ENCODE data around the gene LMOD3.

LMOD3 gene

DNA sequence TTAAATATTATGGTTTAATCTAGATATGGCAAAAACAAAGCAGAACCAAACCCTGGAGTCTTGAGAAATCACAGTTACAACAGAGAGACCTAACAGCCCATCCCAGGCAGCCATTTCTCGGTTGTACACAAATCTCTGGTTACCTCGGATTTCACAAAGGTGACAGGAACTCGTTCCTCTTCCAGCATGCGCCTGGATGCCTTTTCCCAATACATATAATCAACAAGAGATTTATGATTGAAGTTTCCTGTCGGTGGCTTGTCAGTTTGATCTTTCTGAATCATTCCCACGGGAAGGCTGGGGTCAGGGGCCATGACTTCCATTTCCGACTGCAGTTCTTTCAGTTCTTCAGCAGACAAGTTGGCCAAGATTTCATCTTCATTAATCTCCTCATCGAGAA, 445 bp downstream of the LMOD3 start:
- no peak for DNase-seq (ENCODE audit: low read depth, low spot score)

DNA sequence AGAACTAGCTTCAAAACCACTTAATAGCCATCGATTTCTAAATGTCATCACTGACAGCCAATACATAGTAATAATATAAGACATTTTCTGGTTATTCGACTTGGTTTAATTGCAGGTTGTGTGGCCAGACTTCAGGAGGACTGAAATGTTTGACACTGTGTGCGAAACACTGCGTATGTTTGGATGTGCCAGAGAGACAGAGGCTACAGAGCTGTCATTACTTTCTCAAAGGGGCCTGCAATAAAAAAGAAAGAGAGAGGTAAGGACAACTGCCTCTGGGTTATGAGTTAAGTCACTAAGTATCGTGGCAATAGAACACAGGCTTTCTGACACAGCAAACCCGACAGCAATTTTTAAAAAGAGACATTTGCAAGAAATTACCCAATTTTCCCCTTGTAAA, 882 bp downstream of the LMOD3 start:
- DNase-seq (ENCODE audit: low read depth, low spot score), result no peak

DNA sequence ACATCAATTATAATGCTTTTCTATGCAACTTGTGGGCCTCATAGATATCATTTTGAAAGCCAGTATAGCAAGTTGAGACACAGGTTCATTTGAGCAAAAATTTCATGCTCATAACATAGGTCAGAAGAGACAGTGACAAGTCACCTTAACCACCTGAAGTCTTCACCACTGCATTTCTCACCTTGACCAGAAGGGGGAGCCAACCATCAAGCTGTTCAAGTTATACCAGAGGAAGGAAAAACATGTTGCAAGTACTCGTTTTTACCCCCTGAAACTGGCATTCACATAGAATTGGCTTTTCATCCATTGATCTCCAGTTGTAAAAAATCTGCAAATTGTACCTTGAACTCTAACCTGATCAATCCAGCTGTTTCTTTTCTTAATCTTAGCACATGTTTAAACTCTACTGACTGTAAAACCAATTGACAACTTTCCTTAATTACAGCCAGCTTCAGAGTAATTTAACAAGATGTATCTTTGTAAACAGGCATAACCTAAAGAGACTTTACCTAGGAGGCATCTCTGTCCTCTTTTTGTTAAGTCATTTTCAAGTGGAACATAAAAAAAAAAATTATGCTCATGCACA, 1.4 kb downstream of the LMOD3 start:
- peak; percentile 66 for DNase-seq (ENCODE audit: low read depth, low spot score)

DNA sequence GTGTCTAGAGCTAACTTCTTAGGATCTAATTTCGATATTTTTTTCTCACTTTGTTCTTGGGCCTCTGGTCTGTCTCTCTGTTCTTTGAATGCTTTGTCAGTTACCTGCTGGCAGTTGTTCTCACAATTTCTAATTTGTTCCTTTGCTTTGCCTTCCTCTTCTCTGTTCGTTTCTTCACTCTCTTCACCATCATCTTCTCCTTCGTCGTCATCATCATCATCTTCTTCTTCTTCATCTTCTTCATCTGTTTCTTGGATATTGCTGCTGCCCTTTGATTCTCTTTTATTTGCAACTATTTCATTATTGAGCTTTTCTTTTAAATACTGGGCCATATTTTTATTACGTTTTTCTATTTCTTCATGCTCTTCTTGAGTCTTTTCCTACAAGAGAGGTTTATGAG, 2.7 kb downstream of the LMOD3 start:
- DNase-seq (ENCODE audit: low read depth, low spot score), result no peak

DNA sequence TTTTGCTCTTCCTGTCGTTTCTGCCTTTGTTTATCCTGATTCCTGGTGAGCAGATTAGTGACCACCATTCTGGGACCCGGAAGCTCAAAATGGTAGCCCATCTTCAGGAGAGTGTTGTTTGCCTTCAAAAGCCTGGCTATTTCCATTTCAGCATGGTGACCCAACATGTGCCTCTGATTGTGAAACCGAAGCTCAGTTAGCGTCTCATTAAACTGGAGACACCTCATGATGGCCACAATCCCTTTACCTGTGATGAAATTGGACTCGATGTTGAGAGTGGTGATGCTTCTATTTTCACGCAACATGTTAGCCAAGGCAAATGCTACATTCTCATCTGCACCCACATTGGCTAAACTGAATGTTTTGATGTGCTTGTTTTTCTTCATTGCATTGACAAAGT, 3.3 kb downstream of the LMOD3 start:
- no peak for DNase-seq (ENCODE audit: low read depth, low spot score)

DNA sequence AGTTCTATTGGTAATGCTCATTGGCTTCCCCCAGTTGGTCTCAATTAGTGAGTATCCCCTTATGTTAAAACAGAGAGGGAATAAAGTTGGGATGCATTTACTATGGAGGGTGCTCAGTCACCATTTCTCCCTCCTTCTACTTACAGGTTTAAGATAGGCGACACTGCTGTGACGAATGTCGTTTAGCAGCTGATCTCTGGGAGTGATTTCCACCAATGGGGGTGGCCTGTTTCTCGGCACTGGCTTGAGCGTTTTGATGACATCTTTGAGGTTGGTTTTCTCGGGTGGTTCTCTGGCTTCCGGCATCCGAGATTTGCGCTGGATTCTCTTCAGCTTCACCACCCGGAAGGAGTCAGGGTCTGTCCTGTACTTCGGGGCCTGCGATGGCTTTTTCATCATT, 3.8 kb downstream of the LMOD3 start:
- DNase-seq (ENCODE audit: low read depth, low spot score), result no peak

DNA sequence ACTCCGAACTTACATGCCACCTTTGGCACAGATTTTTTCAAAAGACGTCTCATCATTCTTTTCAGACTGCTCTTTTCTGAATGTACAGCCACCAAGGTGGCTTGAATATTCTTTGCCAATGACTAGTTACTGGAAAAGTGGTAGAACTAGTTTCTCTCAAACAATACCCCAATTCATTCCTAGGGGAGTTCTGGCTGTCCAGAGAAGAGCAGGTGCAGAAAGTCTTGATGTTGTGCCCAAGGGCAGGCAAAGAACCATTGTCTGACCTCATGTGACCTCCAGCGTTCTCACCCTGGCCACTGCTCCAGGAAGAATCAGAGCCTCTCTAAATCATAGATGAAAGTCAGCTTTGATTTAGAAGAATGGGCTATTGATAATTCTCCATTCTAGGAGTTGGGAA, 5.5 kb downstream of the LMOD3 start:
- no peak for DNase-seq (ENCODE audit: low read depth, low spot score)

DNA sequence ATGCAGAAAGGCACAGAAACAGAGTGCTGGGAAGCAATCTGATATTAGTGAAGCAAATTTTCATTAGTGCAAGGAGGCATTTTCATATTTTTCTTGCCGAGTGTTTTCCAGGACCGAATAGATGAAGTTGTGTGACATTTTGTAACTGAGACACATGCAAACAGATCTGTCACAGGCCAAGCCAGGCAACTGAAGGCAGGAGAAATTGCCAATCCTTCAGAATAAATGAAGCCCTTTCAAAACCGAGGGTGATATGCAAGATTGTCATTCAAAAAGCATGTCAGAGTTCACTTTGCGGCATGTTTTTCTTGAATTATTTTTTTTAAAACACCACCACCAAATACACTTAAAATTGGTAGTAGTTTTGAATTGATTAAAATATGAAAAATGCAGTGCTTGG, 6.2 kb downstream of the LMOD3 start:
- no peak for DNase-seq (ENCODE audit: low read depth, low spot score)

DNA sequence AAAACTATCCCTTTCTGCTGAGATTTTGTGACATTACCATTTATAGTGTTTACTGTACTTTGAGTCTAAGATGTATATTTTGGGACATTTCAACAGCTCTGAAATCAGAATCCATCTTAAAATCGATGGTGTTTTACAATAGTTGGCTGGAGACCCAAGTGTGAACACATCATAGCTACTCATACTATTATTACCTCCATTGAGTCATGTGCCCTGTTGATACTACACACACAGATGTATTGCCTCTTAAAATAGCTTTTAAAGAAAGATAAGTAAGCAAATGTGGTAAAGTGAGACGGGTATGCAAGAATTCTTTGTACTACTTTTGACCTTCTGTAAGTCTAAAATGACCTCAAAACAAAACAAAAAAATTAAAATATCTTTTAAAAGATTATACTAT, 6.7 kb downstream of the LMOD3 start:
- no peak for DNase-seq (ENCODE audit: low read depth, low spot score)

DNA sequence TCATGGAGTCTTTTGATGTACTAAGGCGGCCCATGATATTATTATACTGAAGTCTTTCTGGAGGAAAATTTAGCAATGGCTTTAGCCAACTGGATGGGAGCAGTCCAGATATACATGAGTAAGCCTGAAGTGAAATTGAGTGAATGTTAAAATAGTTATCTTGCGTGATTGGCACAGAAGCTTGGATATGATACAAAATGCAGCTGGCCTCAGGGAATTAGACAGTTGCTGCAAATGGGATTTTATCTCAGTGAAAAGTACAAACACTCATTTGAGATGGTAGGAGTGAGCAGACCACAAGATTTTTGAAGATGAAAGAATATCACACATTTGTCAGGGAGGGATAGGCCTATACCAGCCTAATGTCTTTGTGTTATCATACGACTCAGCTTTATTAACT, 8.9 kb downstream of the LMOD3 start:
- no peak for DNase-seq (ENCODE audit: low read depth, low spot score)

DNA sequence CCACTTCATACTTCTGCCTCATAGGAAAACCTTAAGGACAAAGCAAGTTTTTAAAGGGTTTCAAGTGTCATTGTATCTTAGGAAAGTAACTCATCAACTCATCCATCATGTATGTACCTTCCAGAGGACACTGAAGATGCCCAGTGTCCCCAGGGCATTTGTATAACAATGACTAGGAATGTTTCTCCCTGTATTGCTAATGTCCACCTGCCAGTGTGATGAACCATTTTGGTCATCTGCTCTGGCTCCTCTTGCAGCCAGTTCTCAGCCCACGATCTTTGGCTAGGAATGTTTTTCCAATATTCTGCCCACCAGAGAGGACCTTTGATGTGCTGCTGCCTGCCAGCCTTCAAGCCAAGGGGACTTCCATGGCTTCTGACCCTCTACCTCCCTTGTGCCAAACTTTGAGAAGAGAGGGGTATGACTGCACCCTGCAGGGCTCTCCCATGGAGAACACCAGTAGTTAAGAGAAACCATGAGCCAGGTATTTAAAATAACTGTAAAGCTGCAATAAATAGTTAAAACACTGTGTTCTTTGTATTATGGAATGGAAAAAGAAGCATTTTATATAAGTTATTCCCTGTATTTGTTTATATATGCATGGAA, 11.4 kb downstream of the LMOD3 start:
- no peak for DNase-seq (ENCODE audit: low read depth, low spot score)

DNA sequence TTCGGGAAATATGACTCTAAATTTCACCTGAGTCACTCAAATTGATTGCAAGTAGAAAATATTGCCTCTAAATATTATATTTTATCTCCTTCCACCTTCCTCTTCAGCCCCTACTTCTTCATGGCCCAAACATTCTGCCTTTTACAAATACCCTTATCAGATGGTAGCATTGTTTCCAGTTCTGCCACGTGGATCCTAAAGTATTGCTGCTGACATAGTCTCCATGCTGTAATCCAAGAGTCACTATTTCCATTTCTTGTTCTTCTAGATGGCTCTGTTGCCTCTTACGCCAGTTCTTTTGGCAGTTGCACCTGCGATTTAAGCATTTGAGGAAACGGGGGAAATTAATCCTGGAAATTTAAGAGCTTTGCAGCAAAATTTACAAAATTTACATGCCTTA, 13.6 kb downstream of the LMOD3 start:
- no peak for DNase-seq (ENCODE audit: low read depth, low spot score)

DNA sequence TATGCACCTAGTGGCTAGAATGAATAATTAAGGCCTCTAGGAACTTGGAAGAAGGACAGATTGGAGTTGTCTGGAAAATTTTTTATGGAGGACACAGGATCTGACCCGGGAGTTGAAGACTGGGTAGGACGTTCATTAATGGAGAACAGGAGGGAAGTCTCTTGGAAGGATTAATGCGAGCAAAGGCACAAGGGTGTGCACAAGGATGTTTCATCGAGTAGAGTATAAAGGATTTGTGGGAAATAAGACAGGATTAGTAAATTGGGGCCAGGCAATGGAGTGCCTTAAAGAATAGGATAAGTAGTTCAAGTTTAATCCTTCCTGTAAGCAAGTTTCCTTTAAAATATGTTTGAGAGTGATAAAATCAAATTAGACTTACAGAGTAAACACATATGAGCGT, 14.6 kb downstream of the LMOD3 start:
- no peak for DNase-seq (ENCODE audit: low read depth, low spot score)

DNA sequence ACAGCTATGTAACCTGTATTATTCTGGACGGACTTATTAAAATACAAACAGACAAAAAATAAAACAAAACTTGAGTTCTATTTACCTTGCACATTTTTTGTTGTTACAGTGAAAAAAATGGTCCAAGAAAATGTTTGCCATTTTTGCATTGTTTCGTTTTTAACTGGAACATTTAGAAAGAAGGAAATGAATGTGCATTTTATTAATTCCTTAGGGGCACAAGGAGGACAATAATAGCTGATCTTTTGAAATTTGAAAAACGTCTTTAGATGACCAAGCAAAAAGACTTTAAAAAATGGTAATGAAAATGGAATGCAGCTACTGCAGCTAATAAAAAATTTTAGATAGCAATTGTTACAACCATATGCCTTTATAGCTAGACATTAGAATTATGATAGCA, 17.1 kb downstream of the LMOD3 start:
- no peak for DNase-seq (ENCODE audit: low read depth, low spot score)

DNA sequence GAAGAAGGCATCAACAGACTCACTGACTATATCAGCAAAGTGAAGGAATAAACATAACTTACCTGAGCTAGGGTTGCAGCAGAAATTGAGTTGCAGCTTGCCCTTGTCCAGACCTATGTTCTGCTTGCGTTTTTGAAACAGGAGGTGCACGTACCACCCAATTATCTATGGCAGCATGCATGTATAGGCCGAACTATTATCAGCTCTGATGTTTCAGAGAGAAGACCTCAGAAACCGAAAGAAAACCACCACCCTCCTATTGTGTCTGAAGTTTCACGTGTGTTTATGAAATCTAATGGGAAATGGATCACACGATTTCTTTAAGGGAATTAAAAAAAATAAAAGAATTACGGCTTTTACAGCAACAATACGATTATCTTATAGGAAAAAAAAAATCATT, 17.8 kb downstream of the LMOD3 start:
- DNase-seq (ENCODE audit: low read depth, low spot score), result no peak

DNA sequence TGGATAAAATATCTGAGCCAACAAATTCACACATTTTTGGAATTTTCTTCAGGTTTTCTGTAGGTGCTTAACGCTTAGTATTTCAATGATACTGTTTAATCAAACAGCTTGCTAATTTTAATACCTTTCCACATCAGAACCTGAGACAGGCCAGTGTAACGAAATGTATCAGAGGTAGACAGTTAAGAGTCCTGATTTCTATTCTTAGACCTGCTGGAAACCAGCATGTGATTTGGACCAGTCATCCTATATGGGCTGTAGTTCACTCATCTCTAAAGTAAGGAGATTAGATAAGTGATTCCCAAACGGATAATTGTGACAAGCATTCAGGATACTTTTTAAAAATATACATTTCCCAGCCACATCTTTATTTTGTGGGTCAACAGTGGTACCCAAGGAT, 19.3 kb downstream of the LMOD3 start:
- DNase-seq (ENCODE audit: low read depth, low spot score), result no peak

DNA sequence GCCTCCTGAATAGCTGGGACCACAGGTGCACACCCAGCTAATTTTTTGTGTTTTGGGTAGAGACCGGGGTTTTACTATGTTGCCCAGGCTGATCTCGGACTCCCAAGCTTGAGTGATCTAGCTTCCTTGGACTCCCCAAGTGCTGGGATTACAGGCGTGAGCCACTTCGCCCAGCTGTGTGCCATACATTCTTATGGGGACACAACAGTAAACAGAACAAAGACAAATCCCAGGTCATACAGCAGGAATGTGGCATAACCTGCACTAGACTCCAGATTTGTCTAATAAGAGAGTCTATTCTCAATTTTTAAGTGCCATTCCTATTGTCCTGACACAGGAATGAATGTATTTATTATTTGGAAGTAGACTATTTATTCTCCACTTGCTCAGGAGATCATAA, 20.0 kb downstream of the LMOD3 start:
- DNase-seq (ENCODE audit: low read depth, low spot score), result no peak

DNA sequence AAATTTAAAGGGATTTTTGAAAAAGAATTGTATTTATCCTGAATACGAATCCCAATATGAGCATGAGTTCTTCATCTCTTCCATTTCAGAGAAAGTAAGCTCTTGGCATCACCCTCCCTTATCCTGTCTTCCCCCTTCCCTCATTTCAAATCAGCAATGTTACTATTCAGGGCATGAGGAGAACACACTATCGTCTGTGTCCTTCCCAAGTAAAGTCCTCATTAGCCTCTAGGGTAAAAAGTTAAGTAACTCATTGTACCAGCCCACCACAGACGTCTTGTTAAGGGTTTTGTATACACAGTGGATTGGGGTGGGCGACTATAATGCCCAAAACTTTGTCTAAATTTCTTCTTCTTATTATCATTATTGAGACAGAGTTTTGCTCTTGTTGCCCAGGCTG, 22.8 kb downstream of the LMOD3 start:
- no peak for DNase-seq (ENCODE audit: low read depth, low spot score)

DNA sequence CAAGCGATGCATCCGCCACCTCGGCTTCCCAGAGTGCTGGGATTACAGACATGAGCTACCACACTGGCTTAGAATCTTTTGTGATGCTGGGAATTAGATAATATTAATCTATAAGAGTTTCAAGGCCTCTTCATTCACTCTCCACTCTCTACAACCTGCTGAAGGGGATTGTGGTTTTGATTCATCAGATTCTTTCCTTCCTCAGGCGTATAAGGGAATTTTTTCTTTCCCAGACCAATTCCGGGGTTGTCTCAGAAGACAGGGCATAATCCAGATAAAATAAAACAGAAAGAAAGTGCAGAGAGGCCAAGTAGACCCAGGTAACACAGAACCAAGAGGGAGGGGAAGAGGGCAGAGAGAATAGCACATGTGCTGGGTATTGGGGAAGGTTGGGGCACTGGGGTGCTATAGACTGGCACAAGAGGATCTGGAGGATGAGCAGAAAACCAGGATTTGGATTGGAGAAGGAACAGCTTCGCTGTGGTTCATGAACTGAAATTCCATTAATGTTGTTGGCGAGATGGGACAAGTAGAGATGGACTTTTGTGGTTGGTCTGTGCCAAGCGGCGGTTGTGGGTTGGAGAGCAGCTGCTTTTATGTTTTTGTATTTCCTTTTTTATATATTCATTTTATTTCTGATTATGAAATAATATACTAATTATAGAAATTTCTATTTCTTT, 24.8 kb downstream of the LMOD3 start:
- DNase-seq (ENCODE audit: low read depth, low spot score), result no peak

DNA sequence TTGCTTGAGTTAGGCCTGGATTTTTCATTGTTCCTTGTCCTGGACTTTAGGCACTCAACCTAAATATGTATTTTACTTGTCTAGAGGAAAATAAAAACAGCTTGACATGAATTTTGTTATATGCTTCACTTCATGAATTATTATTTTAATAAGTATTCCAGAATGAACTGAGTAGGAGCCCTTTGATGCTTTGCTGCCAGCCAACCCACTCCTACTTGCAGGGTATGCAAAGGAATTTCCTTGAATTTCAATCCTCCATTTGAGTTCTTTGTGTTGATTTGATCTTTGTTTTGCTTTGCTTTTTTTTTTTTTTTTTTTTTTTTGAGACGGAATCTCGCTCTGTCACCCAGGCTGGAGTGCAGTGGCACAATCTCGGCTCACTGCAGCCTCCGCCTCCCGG, 26.1 kb downstream of the LMOD3 start:
- no peak for DNase-seq (ENCODE audit: low read depth, low spot score)

DNA sequence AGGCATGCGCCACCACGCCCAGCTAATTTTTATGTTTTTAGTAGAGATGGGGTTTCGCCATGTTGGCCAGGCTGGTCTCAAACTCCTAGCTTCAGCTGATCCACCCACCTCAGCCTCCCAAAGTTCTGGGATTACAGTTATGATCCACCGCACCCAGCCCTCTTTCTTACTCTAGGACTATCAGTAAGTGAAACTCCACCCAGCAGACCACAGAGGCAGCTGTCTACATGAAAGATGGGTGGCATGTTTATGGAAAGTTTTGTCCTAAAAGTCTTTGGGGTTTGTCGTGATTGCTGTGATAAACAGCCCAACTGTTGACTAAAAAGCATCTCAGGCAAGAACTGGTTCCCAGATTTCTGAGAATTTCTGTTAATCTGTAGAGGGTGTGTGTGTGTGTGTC, 26.8 kb downstream of the LMOD3 start:
- DNase-seq (ENCODE audit: low read depth, low spot score), result no peak

DNA sequence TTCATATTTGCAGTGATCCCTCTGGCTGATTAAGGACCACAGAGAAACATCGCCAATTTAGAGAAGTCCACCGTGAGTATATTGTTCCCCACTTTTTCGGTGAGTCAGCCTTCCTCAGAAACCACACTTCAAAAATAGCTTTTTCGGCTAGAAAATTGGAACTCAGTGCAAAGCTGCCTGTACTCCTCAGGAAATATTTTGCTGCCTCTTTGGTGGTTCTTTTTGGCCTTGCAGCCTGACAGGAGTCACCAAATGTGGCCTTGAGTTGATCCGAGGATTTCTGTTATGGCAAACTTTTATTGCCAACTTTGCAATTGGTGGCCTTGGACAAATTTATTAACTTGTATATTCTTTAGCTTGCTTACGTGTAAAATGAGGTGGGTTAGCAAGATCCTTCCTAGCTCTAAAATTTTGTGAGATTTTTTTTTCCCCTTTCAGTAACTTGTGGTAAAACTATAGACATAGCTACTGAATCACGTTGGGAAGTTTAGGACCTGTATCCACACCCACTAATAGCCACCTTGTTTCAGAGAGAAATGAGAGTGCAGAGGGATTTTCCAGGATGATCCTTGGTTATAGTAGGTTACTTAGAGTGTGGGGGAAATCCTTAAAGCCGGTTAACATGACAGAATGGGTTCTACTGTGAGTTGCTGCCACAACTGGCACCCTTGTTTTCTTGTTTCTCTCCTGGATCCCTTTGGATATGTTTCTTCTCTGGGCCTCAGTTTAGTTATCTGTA, 27.8 kb downstream of the LMOD3 start:
- DNase-seq (ENCODE audit: low read depth, low spot score), result no peak

DNA sequence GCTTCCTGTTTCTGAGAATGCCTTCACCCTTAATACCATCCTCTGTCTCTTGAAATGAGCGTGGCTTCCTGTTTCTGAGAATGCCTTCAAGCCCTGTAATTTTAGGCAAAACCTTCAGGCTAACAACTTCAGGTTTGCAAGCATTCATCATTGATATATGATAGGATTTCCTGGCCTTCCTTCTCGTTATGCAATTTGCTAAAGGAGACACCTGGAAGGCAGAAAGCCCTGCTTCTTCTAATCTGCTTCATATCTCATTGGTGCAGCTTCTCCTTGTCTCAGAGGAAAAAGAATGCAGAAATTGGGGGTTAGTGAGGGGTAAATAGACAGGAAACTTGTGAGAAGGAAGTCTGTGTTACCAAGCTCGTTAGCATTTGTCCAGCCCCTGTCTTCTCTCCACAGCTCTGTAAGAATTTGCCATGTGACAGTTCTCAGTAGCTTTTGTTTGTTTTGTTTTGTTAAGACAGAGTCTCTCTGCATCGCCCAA, 30.3 kb downstream of the LMOD3 start:
- DNase-seq (ENCODE audit: low read depth, low spot score), result no peak
